HG03095 (cell line): ENCODE measurements around the gene DGKH.
"Not testable (repeated sequence)": the region's sequence is repeated elsewhere in the genome, so short reads cannot be mapped to it uniquely, and the experiment has no call there.

ENCODE experiments used
- ATAC-seq: cut with Tn5 transposase; IDR thresholded peaks from one replicate; pipeline ENCODE4 v1.9.1; 2021; ENCODE audit warnings: moderate library complexity; ENCODE audit not compliant: unreplicated experiment

Gene DGKH

DNA sequence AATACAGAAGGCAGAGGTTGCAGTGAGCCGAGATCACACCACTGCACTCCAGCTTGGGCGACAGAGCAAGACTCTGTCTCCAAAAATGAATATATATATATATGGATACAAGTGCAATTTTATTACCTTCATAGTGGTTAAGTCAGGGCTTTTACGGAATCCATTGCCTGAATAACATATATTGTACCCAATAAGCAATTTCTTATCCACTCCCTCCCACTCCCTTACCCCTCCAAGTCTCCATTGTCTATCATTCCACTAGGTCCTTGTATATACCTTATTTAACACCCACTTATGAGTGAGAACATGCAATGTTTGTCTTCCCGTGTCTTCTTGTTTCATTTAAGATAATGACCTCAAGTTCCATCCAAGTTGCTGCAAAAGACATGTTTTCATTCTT lies 175.2 kb downstream of the DGKH start:
- ATAC-seq = no peak

- ATAC-seq = no peak
Measured at GRCh38 chr13:42225051-42225450, 176.6 kb downstream of the DGKH start.

DNA sequence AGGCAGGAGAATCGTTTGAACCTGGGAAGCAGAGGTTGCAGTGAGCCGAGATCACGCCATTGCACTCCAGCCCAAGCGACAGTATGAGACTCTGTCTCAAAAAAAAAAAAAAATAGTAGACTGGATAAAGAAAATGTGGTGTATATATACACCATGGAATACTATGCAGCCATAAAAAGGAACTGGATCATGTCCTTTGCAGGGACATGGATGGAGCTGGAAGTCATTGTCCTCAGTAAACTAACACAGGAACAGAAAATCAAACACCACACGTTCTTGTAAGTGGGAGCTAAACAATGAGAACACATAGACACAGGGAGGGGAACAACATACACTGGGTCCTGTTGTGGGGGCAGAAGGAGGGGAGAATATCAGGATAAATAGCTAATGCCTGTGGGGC lies 178.3 kb downstream of the DGKH start:
- ATAC-seq = not testable (repeated sequence)

- ATAC-seq = no peak
Measured at GRCh38 chr13:42228527-42228926, 180.1 kb downstream of the DGKH start.

DNA sequence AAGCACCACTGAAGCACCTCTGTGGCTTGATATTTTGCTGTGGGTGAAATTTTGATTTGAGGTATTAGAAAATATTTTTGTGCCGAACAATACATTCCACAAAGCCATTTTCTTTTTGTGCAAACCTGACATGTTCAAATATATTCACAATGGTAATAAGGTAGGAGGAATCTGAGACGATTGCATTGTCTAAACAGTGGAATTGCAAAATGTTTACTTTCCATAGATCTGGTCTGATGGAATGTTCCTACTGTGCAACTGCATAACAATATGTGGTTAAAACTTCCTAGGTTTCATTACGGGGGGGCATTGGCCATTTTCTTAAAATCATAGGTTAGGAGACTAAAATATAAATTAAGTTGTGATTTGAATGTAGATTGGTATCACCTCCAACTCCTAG lies 180.8 kb downstream of the DGKH start:
- ATAC-seq = no peak

GRCh38 chr13:42232671-42233070 lies 184.2 kb downstream of the DGKH start:
- no peak for ATAC-seq

DNA sequence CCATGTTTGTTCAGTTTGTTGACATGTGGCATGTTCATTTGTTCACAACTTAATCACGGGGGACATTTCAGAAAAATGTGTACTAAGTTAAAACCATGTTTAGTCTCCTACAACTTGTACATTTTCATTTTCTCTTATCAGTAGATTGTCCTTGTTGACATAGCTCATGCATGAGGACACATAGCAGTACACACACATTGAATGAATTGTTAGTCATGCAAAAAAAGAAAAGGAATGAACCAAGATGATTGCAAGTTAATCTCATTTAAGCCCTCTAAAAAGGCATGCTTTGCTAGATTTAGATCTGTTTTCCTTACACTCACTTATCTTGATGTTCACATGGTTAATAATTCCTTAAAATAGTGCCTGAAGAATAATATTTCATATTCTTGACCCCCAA lies 185.3 kb downstream of the DGKH start:
- no peak for ATAC-seq

DNA sequence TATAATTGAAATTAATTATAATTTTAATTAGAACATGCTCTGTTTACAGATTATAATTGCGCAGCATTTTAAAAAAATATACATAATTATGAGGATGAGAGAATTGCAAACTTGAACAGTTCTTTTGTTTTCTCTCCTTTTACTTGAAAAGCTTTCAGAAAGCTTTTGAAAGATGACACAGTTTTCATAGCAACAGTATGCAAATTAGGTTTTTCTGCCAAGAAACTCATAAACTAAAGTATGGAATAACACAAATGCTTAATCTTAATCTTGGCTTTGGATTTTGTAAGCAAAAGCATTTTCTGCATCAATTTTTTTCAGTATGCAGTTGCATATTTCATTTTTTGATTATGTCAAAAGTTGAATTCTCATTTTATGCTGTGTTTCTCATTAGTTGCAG lies 190.7 kb downstream of the DGKH start:
- ATAC-seq = no peak

DNA sequence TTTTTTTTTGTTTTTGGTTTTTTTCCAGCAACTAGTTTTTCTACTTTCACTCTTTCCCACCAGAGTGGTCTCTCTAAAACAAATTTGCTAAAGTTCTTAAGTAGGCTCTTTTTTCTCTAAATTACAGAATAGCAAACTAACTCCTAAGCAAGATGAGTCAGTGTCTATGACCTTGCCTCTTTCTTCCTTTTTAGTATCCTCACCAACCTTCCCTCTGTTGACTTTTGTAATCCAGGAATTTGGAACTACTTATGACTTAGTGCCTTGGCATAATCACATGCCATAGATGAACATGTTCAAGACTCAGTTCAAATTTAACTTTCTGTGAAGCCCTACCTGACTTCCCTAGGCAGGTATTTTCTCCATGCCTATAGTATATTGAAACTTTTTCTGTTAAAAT lies 191.2 kb downstream of the DGKH start:
- no peak for ATAC-seq

GRCh38 chr13:42246541-42246940 lies 198.1 kb downstream of the DGKH start:
- ATAC-seq = no peak

DNA sequence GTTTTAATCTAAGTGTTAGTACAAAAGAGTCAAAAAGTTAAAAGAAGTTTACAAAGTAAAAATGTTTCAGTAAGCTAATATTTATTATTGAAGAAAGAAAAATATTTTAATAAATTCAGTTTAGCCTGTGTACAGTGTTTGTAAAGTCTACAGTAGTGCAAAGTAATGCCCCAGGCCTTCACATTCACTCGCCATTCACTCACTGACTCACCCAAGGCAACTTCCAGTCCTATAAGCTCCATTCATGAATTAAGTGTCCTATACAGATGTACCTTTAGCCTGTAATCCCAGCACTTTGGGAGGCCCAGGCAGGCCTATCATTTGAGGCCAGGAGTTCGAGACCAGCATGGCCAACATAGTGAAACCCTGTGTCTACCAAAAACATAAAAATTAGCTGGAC lies 199.4 kb downstream of the DGKH start:
- ATAC-seq = no peak

GRCh38 chr13:42255886-42256285 lies 207.4 kb downstream of the DGKH start:
- no peak for ATAC-seq

- ATAC-seq = no peak
Measured at GRCh38 chr13:42258747-42259146, 210.3 kb downstream of the DGKH start.

DNA sequence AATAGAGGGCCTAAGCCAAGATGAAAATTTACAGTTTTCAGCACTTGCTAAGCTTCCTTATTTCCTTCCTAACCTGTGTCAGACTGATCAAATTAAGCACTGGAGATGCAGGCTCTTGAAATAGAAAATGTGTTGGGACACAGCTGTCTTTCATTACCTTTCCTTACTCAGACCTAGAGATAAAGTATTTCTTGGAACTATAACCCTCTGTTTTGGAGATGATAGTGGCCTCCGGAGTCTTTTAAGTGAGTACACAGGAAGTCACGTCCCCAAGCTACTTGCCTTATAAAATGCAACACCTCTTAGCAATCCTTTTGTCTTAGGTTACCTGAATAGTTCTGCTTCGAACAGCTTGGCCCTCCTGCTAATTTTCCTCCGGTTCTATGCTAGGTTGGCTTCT lies 211.1 kb downstream of the DGKH start:
- ATAC-seq = no peak

DNA sequence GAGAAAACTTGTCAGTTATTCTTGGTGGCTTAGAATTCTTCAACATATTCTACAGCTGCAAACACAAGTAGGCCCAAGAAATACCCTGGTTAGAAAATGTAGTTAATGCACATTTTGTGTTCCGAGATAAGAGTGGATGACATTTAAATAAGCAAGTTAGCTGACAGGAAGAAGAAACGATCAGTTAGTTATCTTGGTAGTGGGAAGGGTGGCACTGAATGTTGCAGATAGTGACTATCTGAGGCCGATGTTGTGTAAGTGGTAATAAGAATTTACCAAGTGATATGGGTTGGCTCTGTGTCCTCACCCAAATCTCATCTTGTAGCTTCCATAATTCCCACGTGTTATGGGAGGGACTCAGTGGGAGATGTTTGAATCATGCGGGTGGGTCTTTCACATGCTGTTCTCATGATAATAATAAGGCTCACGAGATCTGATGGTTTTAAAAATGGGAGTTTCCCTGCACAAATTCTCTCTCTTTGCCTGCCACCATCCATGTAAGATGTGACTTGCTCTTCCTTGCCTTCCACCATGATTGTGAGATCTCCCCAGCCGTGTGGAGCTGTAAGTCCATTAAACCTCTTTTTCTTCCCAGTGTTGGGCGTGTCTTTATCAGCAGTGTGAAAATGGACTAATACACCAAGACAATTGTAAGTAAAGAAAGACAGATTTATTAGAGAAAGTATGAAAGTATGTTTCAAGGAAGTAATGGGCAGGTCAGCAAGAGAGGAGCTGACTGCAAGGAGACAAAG lies 212.6 kb downstream of the DGKH start:
- no peak for ATAC-seq

DNA sequence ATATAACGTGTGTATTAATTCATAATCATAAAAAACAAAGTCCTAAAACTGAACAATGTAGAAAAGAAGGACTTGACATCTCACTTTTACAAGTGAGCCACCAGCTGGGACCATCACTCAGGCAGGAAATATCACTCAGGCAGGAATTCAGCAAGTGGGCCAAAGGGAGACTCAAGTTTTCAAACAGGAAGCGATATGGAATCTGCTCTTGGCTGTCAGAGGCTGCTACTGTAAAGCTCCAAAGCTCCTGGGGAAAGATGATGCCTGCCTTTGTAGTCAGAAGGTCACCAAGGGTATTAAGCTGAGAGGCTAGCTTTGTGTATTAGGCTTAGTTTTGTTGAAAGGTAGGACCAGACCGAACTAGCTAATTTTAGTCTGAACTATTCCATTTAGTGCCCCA lies 218.0 kb downstream of the DGKH start:
- no peak for ATAC-seq

DNA sequence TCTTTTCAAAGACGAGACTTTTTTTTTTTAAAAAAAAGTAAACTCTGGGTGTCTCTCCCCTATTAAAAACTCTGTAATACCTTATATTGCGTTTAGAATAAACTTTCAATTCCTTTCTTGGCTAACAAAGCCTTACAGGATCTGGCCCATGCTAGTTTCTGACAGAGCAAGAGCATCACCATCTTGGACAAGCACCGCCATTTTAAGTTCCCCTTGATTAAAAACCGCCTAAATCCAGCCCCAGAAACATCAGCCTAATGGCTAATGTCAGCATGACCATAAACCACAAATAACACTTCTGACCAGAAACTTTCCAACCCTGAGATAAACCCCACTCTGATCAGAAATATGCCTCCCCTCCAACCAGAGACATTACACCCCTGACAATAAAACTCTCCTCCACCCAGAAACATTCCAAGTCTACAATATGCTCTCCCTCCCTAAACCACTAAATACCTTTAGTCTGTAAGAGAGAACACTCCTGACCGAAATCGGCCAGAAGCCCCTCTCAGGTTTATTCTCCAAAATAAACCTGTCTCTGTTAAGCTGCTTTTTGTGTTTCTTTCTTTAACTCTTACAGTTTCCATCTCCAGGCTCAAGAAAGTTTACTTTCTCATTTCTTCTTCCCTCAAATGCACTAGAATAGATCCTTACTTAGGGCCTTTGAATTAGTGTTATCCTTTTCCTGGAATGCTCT lies 221.9 kb downstream of the DGKH start:
- no peak for ATAC-seq

- no peak for ATAC-seq
Measured at GRCh38 chr13:42270857-42271215, 222.4 kb downstream of the DGKH start.

- peak; percentile 80 for ATAC-seq
Measured at GRCh38 chr13:42271337-42272114, 223.1 kb downstream of the DGKH start.

GRCh38 chr13:42272115-42272803 lies 223.8 kb downstream of the DGKH start, which contains the start of gene AKAP11:
TSS of gene AKAP11 (plus strand) at chr13:42272152. CDS start at chr13:42286349, 14,197 bp downstream.
- peak; percentile 7 for ATAC-seq

DNA sequence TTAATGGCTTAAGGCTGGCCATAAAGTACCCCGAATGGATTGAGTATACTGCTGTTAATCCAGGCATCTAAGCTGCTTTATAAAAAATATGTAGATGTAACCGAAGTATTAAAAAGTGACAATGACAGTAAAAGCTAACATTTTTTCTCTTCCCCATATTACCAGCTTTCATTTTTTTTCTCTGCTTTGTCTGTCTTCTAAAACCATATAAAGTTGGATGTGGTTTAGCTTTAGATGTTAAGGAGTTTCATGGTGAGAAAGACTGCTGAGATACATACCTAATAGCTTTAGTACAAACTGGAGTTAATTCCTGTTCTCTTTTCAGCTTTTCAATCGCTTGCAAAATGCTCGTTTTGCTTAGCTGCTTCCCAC lies 224.3 kb downstream of the DGKH start:
- no peak for ATAC-seq
